Lung (tissue), 12 donors: ENCODE data around the gene TNFRSF4. TPM values are rescaled to one million over a fixed set of nuclear protein-coding genes. Genes with fewer than 3 reads are reported as not detected.

ENCODE experiments used
- ATAC-seq: fragments of 200-7000 bp; cut with Tn5 transposase; one replicate; pipeline ENCODE4 v1.9.1; 2020; ENCODE audit warnings: moderate number of reproducible peaks; ENCODE audit not compliant: insufficient read depth, low FRiP score
- DNase-seq, 3 donors: peaks; one replicate each; pipeline ENCODE4 v3.0.0-alpha.2; 2013 to 2017
- H3K27ac ChIP-seq, 2 donors: one replicate each; pipeline ENCODE4 v1.5.1; 2013; ENCODE audit warnings: mild to moderate bottlenecking in 2 of 2, moderate library complexity in 2 of 2, control low read depth in 1 of 2, inconsistent platforms in 1 of 2, low read depth in 1 of 2, low read length in 1 of 2
- H3K27me3 ChIP-seq, 3 donors: one replicate each; pipeline ENCODE4 v1.5.1; 2013; ENCODE audit warnings: low read length in 2 of 3; ENCODE audit not compliant: control insufficient read depth in 3 of 3, insufficient read depth in 3 of 3
- H3K36me3 ChIP-seq, 4 donors: one replicate each; pipeline ENCODE4 v1.5.1; 2013; ENCODE audit warnings: low read length in 4 of 4, mild to moderate bottlenecking in 1 of 4, moderate library complexity in 1 of 4; ENCODE audit not compliant: control insufficient read depth in 4 of 4, insufficient read depth in 4 of 4
- H3K4me1 ChIP-seq, 5 donors: one replicate each; pipeline ENCODE4 v1.5.1; 2013; ENCODE audit warnings: low read length in 5 of 5, mild to moderate bottlenecking in 2 of 5, moderate library complexity in 1 of 5; ENCODE audit not compliant: control insufficient read depth in 5 of 5, insufficient read depth in 5 of 5
- H3K4me3 ChIP-seq: one replicate; pipeline ENCODE4 v1.5.1; 2013; ENCODE audit warnings: mild to moderate bottlenecking, control low read depth, moderate library complexity
- H3K9ac ChIP-seq, 2 donors: one replicate each; pipeline ENCODE4 v1.5.1; 2013; ENCODE audit warnings: low read length in 2 of 2, control low read depth in 1 of 2; ENCODE audit not compliant: insufficient read depth in 1 of 2
- H3K9me3 ChIP-seq, 4 donors: one replicate each; pipeline ENCODE4 v1.5.1; 2013; ENCODE audit warnings: low read length in 3 of 4, mild to moderate bottlenecking in 1 of 4, moderate library complexity in 1 of 4; ENCODE audit not compliant: control insufficient read depth in 4 of 4, insufficient read depth in 3 of 4
- whole genome bisulfite sequencing, 2 donors: extraction: QIAGEN DNeasy Blood & Tissue Kit; methylation state at CpG; one replicate each; pipeline ENCODE4 v1.1.7; 2013; 5-methylcytosine and 5-hydroxymethylcytosine counted together
- polyA plus RNA-seq, 2 donors: library from polyadenylated mRNA; stranded (reverse); fragments of 200-250 nt; gene quantifications; one replicate each; pipeline ENCODE4 v1.2.1, GENCODE V29; 2013
- total RNA-seq, 2 donors: library from RNA; depleted of rRNA in 1 of 2; stranded (reverse); fragments of >200 nt in 1 of 2; gene quantifications; one replicate each; pipeline ENCODE4 v1.2.1, GENCODE V29; 2014 to 2021
- TF ChIP-seq, protein P1 (sequence below): IDR thresholded peaks from 2 replicates; pipeline ENCODE4 v1.5.1; 2012; ENCODE audit warnings: mild to moderate bottlenecking; ENCODE audit errors: control extremely low read depth, extremely low read depth
- donor health status: control.
- donor health status: control.
- donor health status: Bipolar disorder and iron deficiency.
- donor health status: healthy.
- donor health status: DM: yes; HTN: yes; CAD: no.

TNFRSF4 gene
- total and polyA plus RNA-seq, 4 donors = 3.6 to 11.3 (median 6.9) TPM

DNA sequence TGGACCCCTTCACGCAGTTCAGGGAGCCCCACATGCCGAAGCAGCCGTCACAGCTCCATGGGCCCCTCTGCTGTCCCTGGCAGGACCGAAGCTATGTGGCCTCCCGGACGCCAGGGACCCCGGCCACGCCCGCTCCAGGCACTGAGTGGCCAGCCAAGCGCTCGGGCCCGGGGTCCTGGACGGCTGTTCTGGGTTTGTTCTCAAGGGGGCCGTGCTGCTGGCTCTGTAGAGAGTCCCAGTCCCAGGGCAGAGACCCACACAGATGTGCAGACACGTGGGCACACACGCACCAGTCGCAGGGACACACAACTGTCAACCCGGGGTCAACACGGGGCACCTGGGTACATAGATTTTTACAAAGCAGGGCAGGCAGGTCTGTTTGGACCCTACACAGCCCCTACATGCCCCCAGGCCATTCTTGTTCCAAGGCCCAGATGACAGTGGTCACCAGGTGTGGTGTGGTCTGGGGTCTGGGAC lies 24.8 kb upstream of the TNFRSF4 start:
- WGBS, 2 donors = 72 to 74% methylated on average over 18 to 19 of the region's 19 CpGs
- no peak overlapping the region for H3K9ac ChIP-seq
- DNase-seq = no peak
- TF ChIP-seq, protein P1, sequence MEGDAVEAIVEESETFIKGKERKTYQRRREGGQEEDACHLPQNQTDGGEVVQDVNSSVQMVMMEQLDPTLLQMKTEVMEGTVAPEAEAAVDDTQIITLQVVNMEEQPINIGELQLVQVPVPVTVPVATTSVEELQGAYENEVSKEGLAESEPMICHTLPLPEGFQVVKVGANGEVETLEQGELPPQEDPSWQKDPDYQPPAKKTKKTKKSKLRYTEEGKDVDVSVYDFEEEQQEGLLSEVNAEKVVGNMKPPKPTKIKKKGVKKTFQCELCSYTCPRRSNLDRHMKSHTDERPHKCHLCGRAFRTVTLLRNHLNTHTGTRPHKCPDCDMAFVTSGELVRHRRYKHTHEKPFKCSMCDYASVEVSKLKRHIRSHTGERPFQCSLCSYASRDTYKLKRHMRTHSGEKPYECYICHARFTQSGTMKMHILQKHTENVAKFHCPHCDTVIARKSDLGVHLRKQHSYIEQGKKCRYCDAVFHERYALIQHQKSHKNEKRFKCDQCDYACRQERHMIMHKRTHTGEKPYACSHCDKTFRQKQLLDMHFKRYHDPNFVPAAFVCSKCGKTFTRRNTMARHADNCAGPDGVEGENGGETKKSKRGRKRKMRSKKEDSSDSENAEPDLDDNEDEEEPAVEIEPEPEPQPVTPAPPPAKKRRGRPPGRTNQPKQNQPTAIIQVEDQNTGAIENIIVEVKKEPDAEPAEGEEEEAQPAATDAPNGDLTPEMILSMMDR = no peak
- no peak overlapping the region for H3K4me3 ChIP-seq
- peaks cover 0 to 27% (median 2%) of the 10 kb centered on the region in 3 donors for H3K27me3 ChIP-seq
- peaks cover 0 to 3% (median under 1%) of the 10 kb centered on the region in 4 donors for H3K36me3 ChIP-seq
- peaks cover 0 to 9% (median 0%) of the 10 kb centered on the region in 5 donors for H3K4me1 ChIP-seq
- peaks cover 0 to 8% (median 0%) of the 10 kb centered on the region in 4 donors for H3K9me3 ChIP-seq
- no peak for ATAC-seq
- no peak overlapping the region for H3K27ac ChIP-seq

DNA sequence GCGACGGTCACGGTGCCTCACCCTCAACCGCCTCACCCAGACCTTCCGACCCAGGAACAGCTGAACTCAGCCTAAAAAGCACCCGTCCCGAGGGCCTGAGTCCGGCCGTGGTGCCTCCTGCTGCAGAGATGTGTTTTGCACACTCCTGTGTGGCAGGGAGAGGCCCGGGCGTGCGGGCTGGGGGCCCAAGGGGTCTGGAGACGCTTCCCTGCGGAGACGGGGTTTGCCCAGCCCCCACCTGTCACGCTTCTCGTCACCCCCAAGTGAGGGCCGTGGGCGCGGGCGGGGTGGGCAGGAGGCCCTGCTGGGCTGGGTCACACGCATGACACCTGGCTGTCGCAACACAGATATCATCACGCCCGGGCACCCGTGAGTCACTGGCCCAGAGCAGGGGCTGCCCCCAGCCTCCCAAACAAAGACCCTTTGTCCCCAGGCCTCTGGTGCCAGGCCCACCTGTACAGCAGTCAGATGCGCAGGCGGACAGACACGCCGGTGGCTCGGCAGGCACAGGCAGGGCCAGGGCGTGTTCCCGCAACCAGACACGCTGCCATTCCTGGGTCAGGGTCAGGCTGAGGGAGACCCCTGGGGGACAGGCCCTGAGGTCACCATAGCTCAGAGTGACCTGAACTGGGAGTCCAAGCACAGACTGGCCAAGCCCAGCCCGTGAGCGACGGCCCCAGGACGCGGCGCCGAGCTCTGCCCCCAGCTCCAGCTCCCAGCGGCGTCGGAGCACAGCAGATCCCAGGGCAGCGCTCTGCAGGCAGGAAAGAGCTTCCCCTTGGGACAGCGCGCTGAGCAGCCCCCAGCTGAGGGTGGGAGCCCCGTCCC lies 24.1 kb upstream of the TNFRSF4 start:
- Histone ChIP-seq H3K4me1 (peaks cover 0 to 12% (median 0%) of the 10 kb centered on the region in 5 donors), H3K9ac (no peak overlapping the region), H3K4me3 (no peak overlapping the region), H3K9me3 (peaks cover 0 to 7% (median 0%) of the 10 kb centered on the region in 4 donors), H3K36me3 (peaks cover 0 to 6% (median under 1%) of the 10 kb centered on the region in 4 donors), H3K27ac (no peak overlapping the region), H3K27me3 (peaks cover 0 to 27% (median 0%) of the 10 kb centered on the region in 3 donors)
- TF ChIP-seq, protein P1 = no peak
- 45 to 61% methylated on average over 41 to 48 of the region's 48 CpGs for WGBS, 2 donors
- ATAC-seq (no peak), DNase-seq (peak in 1 of 3 donors; percentile 36)

DNA sequence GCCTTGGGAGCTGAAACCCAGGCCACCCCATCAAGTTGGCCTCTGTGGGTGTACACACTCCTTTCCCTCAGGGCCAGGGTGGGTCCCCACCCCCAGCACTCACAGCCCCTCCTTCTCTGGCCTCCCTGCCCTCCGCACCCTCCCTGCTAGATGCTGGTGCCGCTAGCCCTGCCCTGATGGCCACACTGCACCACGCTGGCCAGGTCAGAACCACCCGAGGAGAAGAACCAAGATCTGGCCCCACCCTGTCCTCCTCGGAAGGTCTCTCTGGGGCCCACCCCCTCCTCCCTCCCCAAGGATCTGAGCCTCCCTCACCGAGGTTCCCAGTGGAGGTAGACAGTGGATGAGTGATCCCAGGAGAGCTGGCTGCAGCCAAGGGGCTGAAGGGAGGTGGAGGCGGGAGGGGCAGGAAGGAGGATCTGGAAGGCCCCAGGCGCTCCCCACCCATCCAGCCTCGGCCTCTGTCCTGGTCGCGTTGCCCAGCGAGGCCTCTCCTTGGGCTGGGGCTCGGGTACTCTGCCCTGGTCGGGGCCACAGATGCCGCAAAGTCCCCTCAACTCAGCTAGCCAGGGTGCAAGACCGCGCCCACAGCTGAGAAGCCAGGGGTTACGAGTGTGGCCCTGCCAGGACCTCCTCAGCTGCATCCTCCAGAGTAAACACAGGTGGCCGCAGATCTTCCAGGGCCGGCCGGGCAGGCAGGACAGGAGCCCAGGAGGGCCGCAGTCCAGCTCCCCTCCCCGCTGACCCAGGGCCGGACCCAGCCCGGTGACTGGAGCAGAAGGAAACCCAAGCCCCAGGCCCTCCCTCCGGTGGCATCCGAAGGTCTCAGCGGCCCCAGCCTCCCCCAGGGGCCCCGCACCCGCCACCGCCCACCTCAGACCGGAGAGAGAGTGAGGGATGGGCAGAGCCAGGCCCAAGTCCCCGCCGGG lies 23.3 kb upstream of the TNFRSF4 start:
- DNase-seq (no peak), ATAC-seq (no peak)
- Histone ChIP-seq H3K4me3 (no peak overlapping the region), H3K9ac (peak overlapping the region in 1 of 2 donors; percentile 2), H3K27me3 (peaks cover 0 to 27% (median 0%) of the 10 kb centered on the region in 3 donors), H3K9me3 (peaks cover 0 to 8% (median 0%) of the 10 kb centered on the region in 4 donors), H3K36me3 (peaks cover 0 to 6% (median under 1%) of the 10 kb centered on the region in 4 donors), H3K4me1 (peaks cover 0 to 17% (median 0%) of the 10 kb centered on the region in 5 donors), H3K27ac (no peak overlapping the region)
- WGBS, 2 donors = 36 to 40% methylated on average over 27 to 34 of the region's 34 CpGs
- TF ChIP-seq, protein P1 = no peak
